ENCODE data around the gene GALNT2.

Gene GALNT2

DNA sequence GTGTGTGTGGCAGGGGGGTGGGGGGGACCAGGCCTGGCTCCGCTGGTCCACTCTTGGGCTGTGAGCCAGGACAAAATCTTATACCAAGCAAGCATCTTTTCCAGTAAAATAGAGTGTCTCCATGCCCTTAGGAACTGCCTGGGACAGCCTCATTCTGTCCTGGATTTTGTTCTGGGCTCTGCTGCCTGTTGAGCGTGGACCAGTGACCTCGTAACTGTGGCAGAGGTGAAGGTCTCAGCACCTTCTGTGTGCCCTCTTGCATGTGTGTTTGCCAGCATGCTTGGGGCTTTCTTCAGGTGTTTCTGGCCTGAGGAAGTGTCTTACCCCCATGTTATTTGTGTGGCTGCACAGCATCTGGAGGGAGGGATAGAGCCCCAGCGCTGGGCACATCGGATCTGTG, 45.7 kb downstream of the GALNT2 start:
- DNase-seq (ENCODE audit: low spot score) = no peak

DNA sequence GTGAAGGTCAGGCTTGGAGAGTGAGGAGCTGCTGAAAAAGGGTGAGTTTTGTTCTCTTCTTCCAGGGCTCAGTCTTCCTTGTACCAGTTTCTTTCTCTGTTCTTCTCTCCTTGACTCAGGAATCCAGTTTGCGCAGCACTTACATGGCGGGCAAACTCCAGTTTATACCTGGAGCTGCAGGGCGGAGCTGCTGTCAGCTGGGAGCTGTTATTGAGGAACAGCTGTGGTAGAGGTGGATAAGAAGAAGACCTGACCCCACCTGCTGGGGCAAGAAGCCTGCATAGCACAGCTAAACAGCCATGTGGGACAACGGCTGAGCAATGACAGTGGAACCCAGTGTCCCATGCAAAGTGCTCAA, 46.2 kb downstream of the GALNT2 start:
- DNase-seq (ENCODE audit: low spot score) = no peak

DNA sequence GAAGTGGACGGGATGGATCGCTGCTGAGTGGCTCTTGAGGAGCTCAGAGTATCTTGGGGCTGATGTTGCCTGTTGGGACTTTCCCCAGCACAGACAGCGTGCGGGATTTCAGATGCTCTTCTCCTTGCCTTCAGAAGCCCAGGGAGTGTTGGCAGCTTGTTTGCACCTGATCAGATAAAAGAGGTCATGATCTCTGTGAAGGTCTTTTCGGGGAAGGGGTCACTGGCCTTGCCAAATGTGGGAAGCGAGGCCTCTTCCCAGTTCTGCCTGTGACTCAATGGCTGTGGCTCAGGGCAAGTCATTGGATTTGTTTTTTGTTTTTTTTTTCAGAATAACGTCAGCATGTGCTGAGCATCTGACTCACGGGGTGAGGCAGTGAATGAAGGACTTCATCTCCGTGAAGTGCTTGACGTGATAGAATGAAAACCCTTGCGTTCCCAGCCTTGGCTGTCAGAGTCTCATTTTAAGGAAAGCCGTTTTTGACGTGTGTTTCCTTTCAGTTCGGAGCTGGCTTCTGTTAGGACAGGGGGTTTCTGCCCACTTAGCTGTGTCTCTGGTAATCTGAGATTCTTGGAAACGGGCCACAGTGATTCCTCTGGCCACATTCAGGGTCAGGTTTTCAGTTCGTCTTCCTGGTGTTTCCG, 46.7 kb downstream of the GALNT2 start:
- DNase-seq (ENCODE audit: low spot score) = peak; percentile 90

DNA sequence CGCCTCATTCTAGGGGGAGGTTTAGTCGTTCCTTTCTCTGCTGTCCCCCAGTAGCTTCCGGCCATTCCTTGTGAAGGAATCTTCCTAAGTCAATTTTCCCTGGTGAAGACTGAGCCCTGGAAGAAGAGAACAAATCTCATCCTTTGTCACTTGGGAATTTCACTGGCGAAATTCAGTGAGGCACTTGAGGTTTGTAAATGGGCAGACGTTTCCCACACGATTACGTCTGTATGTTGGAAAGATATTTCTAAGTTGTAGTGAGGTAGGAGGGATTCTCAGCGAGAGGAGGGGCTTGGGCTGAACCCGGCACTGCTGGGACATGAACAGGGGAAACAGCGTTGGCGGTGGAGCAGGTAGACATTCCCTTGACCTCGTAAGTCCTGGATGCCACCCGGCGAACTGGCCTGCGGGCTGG, 47.2 kb downstream of the GALNT2 start:
- DNase-seq (ENCODE audit: low spot score) = no peak

- DNase-seq (ENCODE audit: low spot score) = no peak
Observed at GRCh38 chr1:230117694-230118093, 50.7 kb downstream of the GALNT2 start.

DNA sequence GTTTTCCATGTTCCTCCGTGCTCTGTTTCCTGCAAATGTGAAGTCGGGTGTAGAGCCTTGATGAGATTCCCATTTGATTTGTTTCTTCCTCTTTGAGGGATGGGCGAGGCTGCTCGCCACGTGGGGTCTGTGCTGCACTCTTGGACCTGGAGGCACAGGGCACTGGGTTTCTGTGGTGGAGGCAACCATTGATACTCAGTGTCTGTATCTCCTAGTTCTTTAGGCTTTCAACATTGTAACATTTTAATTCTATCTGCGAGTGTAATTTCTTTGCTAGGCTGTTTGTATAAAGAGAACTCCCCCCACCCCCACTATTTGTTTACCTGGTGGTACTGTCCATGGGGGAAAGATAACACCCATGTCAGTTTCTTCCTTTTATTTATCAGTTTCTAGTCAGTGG, 52.3 kb downstream of the GALNT2 start:
- no peak for DNase-seq (ENCODE audit: low spot score)

DNA sequence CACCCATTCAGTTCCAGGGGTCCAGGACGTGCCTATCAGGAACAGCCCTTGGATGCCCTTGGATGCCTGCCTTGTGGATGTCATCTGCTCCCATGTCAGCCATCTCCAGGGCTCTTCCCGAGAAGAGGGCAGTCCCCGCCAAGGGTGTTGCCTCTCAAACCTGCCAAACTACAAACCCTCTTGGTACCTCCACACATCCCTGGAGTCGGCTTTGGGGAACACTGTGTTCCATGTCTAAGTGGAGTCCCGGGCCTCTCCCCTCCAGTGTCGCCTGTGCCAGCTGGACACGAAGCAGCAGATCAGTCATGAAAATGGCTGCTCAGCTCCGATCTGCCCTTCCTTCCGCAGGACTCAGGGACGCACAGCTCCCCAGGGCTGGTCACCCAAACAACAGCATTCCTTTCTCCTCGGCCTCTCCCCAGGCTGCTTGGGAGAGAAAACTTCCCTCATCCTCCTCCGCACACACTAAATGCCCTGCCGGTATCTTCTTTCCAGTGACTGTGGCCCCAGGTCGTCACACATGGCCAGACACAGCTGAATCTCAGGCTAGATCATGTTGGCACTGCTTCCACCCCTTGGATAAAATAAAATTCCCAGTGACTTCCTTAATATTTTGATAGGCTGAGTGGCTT, 53.4 kb downstream of the GALNT2 start:
- no peak for DNase-seq (ENCODE audit: low spot score)

DNA sequence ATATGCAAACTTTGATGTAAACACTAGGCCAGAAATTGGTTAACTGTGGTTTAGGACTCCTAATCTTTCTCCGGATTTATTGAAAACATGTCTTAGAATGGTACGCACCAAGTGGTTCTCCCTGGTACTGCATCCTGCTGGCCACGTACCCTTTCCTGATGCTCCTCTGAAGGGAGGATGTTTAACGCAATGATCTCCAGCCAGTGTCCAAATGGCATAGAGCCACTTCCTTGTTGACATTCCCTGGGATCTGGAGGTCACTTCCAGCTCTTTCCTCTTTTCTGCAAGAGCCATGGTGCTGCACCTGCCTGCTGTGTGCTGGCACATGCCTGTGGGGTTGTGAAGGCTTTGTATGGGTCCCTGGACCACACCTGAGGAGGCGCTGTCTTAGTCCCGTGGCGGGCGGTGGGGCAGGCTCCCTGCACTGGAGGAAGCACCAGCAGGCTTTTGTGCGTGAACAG, 53.9 kb downstream of the GALNT2 start:
- no peak for DNase-seq (ENCODE audit: low spot score)

- no peak for DNase-seq (ENCODE audit: low spot score)
Observed at GRCh38 chr1:230121950-230122349, 54.9 kb downstream of the GALNT2 start.

- no peak for DNase-seq (ENCODE audit: low spot score)
Observed at GRCh38 chr1:230122366-230123279, 55.6 kb downstream of the GALNT2 start.

DNA sequence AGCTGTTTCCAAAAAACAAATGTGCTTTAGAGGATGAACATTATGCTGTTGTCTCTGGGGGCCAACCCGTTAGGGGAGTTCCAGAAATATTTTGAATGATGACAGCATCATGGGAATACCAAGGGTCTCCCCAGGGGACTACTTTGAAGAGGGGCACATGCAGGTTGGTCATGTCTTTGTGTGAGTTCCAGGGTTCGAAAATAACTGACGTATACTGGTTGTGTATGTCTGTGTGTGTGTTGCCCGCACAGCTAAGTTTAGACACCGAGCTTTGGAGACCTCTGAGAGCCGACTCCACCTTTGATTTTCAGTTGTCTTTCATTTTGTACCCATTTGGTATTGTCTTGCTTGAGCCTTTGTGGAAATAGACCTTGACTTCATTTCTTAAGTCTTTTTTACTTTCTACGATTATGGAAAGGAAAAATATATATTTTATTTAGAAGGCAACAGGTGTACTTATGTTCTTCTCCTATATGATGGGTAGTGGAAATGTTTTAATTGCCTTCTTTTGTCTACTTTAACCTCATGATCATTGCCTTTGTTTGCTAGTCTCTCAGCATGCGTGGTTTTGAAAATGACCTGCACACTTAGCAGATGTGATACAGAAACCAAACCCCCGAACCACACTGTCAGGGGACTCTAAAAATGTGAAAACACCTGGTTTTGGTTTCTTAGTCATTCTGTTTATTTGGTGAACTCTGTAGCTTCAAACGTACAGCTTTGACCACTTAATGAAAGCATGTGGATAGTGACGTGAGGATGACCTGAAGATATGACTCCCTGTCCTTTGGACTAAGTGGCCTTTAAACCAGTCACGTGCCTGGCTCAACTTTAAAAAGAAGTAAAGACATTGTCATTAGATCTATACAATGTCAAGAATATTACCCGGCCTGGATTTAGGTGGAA, 56.5 kb downstream of the GALNT2 start:
- DNase-seq (ENCODE audit: low spot score) = no peak

DNA sequence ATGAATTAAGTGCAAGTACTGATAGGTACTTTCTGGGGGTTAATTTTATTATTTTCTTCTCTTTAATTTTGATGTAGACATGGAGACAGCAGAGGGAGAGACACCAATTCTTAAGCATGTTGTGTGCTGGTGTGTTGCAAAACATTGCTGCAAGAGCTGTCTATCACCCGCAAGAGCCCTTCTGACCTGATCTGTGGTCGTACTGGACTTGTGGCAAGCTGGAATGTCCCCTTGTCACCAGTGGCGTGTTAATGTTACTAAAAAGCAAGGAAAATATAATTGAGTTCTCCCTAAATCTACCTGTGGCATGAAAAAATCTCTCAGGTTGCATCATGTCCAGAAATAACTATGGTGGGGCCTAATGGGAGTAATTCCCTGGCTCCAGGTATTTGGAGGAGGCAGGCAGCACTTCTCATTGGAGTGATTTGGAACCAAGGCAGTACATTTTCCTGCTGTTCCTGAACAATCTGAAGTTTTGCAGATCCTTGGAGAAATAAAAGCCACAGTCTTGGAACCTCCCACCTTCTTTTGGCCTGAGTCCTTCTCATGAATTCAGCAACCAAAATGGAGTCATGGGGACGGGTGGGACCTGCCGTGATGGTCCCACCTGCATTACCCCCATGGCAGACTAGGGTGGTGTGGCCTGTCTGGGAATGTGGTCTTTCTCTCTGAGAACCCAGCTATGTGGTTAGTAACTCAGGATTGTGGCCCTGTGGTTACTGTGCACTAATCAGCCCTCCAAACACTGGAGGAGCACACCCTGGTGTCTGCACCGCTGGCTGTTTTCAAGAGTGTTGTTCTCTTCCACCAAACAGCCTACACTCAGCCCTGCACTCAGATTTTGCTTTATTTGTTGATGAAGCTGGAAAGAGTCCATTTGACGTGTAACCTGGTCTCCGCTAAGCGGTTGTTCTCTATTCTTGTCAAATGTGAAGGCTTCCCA, 57.4 kb downstream of the GALNT2 start:
- DNase-seq (ENCODE audit: low spot score) = no peak

DNA sequence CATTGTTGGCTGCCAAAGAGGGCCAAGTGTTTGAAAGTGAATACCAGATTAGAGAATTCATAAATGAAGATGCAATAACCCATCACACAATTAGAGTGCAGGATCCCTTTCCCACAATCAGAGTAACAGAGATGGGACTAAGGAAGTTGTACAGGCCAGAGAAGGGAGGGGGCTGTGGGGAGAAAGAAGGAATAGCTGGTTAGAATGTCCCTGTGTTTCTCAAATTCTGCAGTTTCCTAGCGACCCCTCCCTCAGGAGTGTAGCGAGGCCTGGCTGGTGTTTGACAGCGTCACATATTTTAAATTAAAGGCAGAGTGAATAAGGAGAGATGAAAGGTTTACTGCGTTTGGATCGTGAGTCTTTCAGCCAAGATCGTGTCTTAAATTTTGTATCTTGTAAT, 58.1 kb downstream of the GALNT2 start:
- DNase-seq (ENCODE audit: low spot score) = no peak

- DNase-seq (ENCODE audit: low spot score) = no peak
Observed at GRCh38 chr1:230125640-230126528, 58.8 kb downstream of the GALNT2 start.

GRCh38 chr1:230126529-230127104, 59.6 kb downstream of the GALNT2 start:
- DNase-seq (ENCODE audit: low spot score) = no peak

GRCh38 chr1:230127105-230128054, 60.3 kb downstream of the GALNT2 start:
- DNase-seq (ENCODE audit: low spot score) = no peak

DNA sequence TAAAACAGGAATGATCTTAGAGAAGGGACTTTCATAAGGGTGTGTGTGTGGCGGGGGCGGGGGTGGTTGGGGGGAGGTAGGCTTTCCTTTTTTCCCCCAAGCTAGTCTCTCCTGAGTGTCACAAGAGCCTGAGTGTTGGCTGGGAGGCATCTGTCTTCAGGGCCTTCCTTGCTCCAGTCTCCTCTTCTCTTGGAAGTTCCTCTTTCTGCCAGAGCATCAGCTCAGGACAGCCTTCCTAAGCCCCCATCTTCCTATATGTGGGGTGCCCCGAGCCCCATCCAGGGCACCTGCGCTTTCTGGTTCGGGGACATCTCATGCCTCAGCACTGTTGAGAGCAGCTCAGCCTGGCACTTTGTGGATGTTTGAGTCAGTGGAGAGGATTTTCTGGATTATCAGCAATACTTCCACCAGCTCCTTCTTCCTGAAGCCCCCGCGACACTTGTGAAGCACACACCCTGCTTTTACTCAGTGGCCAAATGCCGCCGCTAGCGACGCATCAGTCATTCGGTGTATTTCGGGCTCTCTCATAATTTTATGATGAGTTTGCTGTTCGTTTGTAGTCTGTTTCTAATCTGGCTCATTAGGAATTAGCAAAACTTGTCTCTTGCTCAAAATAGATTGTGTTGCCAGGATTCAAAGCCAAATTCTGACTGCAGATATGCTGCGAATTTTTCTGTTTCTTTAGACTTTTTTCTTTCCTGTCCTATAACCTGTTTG, 61.7 kb downstream of the GALNT2 start:
- DNase-seq (ENCODE audit: low spot score) = no peak

DNA sequence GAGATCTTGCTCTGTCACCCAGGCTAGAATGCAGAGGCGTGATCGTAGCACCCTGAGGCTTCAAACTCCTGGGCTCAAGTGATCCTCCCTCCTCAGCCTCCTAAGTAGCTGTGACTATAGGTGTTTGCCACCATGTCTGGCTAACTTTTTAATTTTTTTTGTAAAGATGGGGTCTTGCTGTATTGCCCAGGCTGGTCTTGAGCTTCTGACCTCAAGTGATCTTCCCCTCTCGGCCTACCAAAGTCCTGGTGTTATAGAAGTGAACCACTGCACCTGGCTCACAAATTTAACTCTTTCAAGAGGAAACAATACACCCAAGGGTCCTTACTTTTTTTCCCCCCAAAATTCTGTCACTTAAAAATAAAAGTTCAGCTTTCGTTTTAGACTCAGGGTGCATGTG, 62.3 kb downstream of the GALNT2 start:
- no peak for DNase-seq (ENCODE audit: low spot score)
